Mononuclear cell (primary cell): ENCODE data around the gene DDX28. TPM values are rescaled to one million over a fixed set of nuclear protein-coding genes. Genes with fewer than 3 reads are reported as not detected.

Experiments used
- H3K27me3 ChIP-seq: 2 replicates; pipeline ENCODE4 v1.6.0; 2011; ENCODE audit warnings: low read length, control low read depth; ENCODE audit not compliant: insufficient read depth
- H3K4me1 ChIP-seq: 2 replicates; pipeline ENCODE4 v1.5.1; 2011; ENCODE audit warnings: mild to moderate bottlenecking, low read length, control low read depth; ENCODE audit not compliant: insufficient read depth
- H3K4me3 ChIP-seq: 2 replicates; pipeline ENCODE4 v1.5.1; 2011; ENCODE audit warnings: mild to moderate bottlenecking, low read length, moderate library complexity
- H3K9me3 ChIP-seq: 2 replicates; pipeline ENCODE4 v1.5.1; 2011; ENCODE audit warnings: low read depth, mild to moderate bottlenecking, control low read depth, low read length
- total RNA-seq: library from RNA; depleted of rRNA; stranded (reverse); fragments of >200 nt; gene quantifications from one replicate; pipeline ENCODE4 v1.2.3, GENCODE V29; 2012

DDX28 gene
- 29.7 TPM for total RNA-seq

DNA sequence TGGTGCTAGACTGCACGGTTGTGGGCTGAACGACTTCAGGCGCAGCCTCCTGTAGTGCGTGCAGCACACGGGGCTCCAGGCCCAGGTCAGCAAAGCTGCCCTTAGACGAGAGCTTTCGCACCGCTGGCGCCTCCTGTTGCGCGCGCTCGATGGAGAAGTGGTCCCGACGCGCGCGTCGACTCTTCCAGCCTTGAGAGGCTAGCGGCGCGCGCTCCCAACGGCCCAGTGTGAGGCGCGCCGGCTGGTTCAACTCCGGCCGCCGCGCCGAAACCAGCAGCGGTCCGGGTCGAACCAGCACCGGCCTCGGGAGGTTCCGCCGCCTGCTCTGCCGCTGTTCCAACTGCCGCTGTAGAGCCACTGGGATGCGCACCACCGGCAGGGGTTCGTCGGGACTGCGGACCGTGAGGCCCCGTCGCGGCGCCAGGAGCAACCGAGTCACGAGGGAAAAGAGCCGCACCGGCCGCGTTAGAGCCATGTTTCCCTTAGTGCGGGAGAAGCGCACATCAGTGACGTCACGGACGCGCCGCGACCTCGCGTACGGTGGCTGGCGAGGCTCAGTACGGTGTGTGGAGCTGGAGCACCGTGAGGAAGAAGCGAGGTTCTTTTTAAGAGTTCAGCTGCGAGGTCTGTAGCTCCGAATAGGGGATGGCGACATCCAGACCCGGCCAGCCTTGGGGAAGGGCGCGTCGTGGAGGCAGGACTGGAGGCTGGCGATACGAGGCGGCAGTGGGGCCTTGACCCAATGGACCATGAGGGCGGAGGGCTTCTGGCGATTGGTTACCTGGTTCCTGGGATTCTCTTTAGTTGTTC lies at the start of gene DDX28, which contains the start of gene DUS2:
Gene DDX28, minus strand, starts transcription at position 505 of the 810 bp plus-strand sequence. Its CDS starts 30 bp downstream, at position 475.
Gene DUS2, plus strand, starts transcription at position 557 of the 810 bp plus-strand sequence. CDS start 14,740 bp downstream, outside the sequence.
- peak within 1 kb of the TSS; percentile 90 for H3K4me3 ChIP-seq
- no peaks in the 10 kb centered on the region for H3K27me3 ChIP-seq
- no peaks in the 10 kb centered on the region for H3K9me3 ChIP-seq
- H3K4me1 ChIP-seq, result peaks cover 35% of the 10 kb centered on the region

DNA sequence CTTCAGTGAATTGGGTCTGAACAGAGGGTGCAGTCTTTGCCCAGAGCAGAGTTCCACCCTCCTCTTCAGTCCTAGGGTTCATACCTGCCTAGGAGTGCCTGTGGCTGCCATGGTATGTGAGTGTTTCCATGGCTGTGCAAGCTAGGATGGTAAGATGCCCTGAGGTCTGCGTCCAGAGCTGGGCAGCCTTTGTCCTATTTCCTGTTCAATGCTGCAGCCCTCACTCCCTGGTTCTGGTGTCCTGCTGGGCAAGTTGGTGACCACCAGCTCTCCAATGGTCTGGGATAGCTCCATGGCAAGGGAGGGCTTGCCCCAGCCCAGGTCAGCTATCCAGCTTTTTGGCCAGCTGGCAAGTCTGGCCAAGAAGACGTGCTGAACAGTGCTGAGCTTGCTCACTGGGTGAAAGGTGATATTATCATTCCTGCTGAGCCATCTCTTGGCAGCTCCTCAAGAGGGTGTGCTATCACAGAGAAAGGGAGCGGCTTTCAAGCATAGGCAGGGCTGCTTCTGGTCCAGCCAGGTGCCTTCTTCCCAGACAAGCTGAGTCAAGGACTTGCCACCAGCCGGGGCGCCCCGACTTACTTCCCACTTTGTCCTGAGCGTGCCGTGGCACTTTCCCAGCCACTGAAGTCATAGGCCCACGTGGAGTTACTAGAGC lies 49.1 kb upstream of the DDX28 start:
- Histone ChIP-seq H3K4me3 (no peak overlapping the region), H3K4me1 (peaks cover 90% of the 10 kb centered on the region), H3K9me3 (no peaks in the 10 kb centered on the region), H3K27me3 (no peaks in the 10 kb centered on the region)

- H3K4me3 ChIP-seq, result no peak overlapping the region
- no peaks in the 10 kb centered on the region for H3K27me3 ChIP-seq
- no peaks in the 10 kb centered on the region for H3K9me3 ChIP-seq
- peaks cover 86% of the 10 kb centered on the region for H3K4me1 ChIP-seq
Observed at GRCh38 chr16:68071518-68071901, 48.5 kb upstream of the DDX28 start.

DNA sequence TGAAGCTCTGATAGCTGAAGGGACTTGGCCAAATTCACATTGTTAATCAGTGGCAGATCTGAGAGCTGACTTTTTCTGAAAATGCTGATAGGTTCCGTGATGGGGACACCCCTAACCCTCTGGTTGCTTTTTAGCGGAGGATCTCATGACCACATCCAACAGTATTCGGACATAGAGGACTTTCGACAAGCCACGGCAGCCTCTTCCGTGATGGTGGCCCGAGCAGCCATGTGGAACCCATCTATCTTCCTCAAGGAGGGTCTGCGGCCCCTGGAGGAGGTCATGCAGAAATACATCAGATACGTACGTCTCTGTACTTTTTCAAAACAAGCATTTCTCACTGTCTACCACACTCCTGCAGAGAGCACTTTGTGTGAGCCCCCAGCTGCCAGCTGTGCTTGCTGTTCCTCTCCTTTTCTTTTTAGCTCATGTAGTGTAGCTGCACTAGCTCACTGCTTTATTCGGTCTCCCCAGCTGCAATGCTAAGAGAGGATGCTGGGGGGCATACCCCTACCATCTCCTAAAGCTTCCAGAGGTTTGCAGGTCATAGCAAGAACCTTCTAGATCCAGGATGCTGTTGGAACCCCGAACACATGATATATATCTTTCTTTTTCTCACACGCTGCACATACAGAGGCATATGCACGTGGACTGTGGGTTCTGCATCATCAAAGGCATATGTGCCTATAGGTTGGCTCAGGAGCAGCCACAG lies 47.9 kb upstream of the DDX28 start:
- Histone ChIP-seq H3K9me3 (no peaks in the 10 kb centered on the region), H3K27me3 (no peaks in the 10 kb centered on the region), H3K4me1 (peaks cover 86% of the 10 kb centered on the region), H3K4me3 (no peak overlapping the region)

- Histone ChIP-seq H3K9me3 (no peaks in the 10 kb centered on the region), H3K4me1 (peaks cover 86% of the 10 kb centered on the region), H3K4me3 (no peak overlapping the region)
Observed at GRCh38 chr16:68070249-68070730, 47.3 kb upstream of the DDX28 start.

GRCh38 chr16:68069511-68070248 lies 46.6 kb upstream of the DDX28 start:
- Histone ChIP-seq H3K9me3 (no peaks in the 10 kb centered on the region), H3K4me3 (no peak overlapping the region), H3K27me3 (no peaks in the 10 kb centered on the region), H3K4me1 (peaks cover 86% of the 10 kb centered on the region)

More at GRCh38 chr16:68070249-68070730, 47.3 kb upstream of the DDX28 start:
- H3K27me3 ChIP-seq, result no peaks in the 10 kb centered on the region

DNA sequence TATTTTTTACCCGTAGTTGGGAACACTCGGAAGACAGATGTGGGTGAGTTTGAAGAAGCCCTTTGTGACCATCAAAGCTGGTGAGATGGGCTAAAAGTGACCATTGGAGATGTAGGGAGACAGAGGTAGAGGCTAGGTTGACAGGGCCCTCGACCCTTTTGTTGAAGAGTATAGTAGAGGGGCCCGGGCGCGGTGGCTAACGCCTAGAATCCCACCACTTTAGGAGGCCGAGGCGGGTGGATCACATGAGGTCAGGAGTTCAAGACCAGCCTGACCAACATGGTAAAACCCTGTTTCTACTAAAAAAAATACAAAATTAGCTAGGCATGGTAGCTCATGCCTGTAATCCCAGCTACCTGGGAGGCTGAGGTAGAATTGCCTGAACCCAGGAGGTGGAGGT lies 45.9 kb upstream of the DDX28 start:
- no peak overlapping the region for H3K4me3 ChIP-seq
- no peaks in the 10 kb centered on the region for H3K9me3 ChIP-seq
- no peaks in the 10 kb centered on the region for H3K27me3 ChIP-seq
- H3K4me1 ChIP-seq, result peaks cover 86% of the 10 kb centered on the region

GRCh38 chr16:68066763-68067162 lies 43.7 kb upstream of the DDX28 start:
- no peak overlapping the region for H3K4me3 ChIP-seq
- H3K27me3 ChIP-seq, result no peaks in the 10 kb centered on the region
- no peaks in the 10 kb centered on the region for H3K9me3 ChIP-seq
- H3K4me1 ChIP-seq, result peaks cover 86% of the 10 kb centered on the region

DNA sequence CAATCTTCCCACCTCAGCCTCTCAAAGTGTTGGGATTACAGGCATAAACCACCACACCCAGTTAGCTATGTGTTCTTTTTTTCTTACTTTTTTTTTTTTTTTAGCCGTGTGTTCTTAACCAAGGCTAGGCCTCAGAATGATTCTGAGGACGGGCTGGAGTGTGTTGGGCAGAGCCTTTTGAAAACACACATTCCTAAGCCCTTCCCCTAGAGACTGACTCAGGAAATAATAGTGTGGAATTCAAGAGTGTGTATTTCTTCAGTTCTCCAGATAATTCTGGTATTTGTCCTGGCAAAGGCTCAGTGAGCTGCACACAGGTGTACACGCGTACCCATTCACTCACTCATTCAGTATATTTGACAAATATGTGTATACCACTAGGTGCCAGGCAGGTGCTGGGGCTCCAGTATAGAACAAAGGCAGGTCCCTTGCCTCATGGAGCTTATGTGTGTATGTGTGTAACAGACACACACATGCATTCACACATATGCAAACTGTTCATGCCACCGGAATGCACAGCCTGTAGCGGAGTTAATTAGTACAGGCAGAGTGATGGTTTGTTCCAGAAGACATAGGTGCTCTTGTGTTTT lies 42.8 kb upstream of the DDX28 start:
- peaks cover 86% of the 10 kb centered on the region for H3K4me1 ChIP-seq
- H3K9me3 ChIP-seq, result no peaks in the 10 kb centered on the region
- H3K4me3 ChIP-seq, result no peak overlapping the region
- H3K27me3 ChIP-seq, result no peaks in the 10 kb centered on the region

DNA sequence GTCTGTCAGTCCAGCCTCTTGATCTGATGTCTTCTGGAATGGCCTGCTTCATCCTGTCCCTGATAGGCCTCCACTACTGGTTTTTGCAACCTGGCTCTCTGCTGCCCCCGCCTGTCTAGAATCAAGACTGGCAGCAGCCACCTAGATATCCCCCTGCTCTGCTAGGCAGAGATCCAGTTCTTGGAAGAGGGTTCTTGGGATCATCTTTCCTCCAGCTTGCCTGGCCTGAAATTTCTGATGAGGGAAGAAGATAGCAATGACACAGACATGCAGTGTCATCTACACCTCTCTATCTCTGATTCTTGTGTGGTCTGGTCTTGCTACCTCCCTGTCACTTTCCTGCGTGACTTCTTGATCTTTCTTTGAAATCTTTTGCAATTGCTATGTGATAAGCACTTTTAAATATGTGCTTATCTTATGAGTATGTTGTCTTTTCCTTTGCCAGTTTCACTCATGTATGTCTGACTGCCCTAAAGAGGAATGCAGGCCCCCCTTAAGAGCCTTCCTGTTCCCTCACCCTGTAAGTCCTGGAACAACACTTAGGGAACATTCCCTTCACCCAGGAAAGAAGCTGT lies 41.8 kb upstream of the DDX28 start:
- peaks cover 86% of the 10 kb centered on the region for H3K4me1 ChIP-seq

DNA sequence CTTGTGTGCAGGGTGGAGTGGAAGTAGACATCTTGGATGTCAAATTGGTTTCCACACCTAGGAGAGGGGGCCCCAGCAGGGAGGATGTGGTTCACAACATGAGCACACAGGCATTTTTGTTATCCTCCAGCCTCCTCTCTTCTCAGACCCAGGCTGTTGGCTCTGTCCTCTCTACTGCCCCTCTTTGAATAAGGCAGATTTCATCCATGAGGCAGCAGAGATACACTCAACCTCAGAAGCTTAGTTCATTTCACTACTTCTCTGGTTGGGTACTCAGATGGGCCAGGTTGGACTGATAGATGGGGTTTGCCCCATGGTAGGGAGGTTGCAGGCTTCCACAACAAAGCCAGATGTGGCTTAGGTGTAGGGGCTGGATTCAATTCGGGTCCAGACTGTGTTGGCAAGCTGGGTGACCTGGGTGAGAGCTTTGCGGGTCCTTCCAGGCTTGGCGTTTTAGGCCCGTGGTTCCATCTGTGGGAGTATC lies 39.9 kb upstream of the DDX28 start:
- Histone ChIP-seq H3K4me3 (no peak overlapping the region), H3K4me1 (peaks cover 82% of the 10 kb centered on the region), H3K9me3 (no peaks in the 10 kb centered on the region), H3K27me3 (no peaks in the 10 kb centered on the region)

More for the DNA sequence above, 41.8 kb upstream of the DDX28 start:
- Histone ChIP-seq H3K4me3 (no peak overlapping the region), H3K27me3 (no peaks in the 10 kb centered on the region), H3K9me3 (no peaks in the 10 kb centered on the region)

- peaks cover 76% of the 10 kb centered on the region for H3K4me1 ChIP-seq
- no peaks in the 10 kb centered on the region for H3K9me3 ChIP-seq
- no peak overlapping the region for H3K4me3 ChIP-seq
- no peaks in the 10 kb centered on the region for H3K27me3 ChIP-seq
Observed at GRCh38 chr16:68061396-68061795, 38.4 kb upstream of the DDX28 start.

DNA sequence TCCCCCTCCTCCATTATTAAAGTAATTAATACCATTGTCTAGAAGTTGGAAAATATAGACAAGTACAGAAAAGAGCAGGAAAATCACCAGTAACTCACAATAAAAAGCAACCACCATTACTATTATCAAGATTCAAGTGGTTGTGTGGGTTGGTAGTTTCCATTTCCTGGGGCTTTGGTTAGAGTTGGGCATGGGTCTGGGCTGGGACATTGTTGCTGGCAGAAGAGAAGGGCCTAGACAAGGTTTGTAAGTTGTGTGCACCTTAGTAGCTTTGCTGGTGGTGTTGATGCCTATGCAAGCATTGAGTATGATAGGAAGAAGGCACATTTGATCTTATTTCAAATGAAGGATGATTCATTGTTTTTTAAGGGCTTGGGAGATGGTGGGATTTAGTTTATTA lies 36.8 kb upstream of the DDX28 start:
- no peak overlapping the region for H3K4me3 ChIP-seq
- no peaks in the 10 kb centered on the region for H3K27me3 ChIP-seq
- H3K9me3 ChIP-seq, result no peaks in the 10 kb centered on the region
- H3K4me1 ChIP-seq, result peaks cover 60% of the 10 kb centered on the region

DNA sequence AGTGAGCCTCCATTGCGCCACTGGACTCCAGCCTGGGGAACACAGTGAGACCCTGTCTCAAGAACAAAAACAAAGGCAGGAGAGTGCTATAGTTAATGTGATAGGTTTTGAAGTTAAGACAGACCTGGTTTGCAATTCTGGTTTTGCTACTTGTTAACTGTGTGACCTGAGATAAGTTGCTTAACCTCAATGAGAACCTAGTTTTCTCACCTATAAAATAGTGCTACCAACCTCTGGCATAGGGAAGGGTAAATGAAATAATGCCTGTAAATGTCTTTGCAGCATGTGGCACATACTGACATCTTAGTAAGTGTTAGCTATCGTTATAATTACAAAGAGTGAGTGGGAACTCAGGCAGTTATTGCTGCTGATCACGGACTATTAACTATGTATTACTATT lies 32.4 kb upstream of the DDX28 start:
- peaks cover 16% of the 10 kb centered on the region for H3K4me1 ChIP-seq
- no peak overlapping the region for H3K4me3 ChIP-seq
- H3K9me3 ChIP-seq, result no peaks in the 10 kb centered on the region
- no peaks in the 10 kb centered on the region for H3K27me3 ChIP-seq
